Kidney (tissue), 14 donors: ENCODE data around the gene TPST1. TPM values are rescaled to one million over a fixed set of nuclear protein-coding genes. Genes with fewer than 3 reads are reported as not detected.
"Not testable (repeated sequence)": the region's sequence is repeated elsewhere in the genome, so short reads cannot be mapped to it uniquely, and the experiment has no call there.

Source experiments
- DNase-seq, 5 donors: peaks; one replicate each; pipeline ENCODE4 v3.0.0-alpha.2; 2013 to 2020
- FAIRE-seq: peaks from 2 replicates; lab custom pipeline; 2012; peaks lifted over from hg19 to GRCh38; lab: Jason Lieb, UNC
- H3K27ac ChIP-seq, 2 donors: one replicate each; pipeline ENCODE4 v1.7.0; 2013; ENCODE audit warnings: low read depth in 2 of 2, low read length in 2 of 2, inconsistent platforms in 1 of 2
- H3K27me3 ChIP-seq: one replicate; pipeline ENCODE4 v1.7.1; 2013; ENCODE audit warnings: low read length, inconsistent platforms; ENCODE audit not compliant: control insufficient read depth, insufficient read depth
- H3K36me3 ChIP-seq, 3 donors: one replicate each; pipeline versions ENCODE4 v1.7.0 to v1.7.1; 2013; ENCODE audit warnings: low read length in 3 of 3, control low read depth in 1 of 3, inconsistent platforms in 1 of 3; ENCODE audit not compliant: insufficient read depth in 3 of 3, control insufficient read depth in 2 of 3
- H3K4me1 ChIP-seq, 3 donors: one replicate each; pipeline versions ENCODE4 v1.7.0 to v1.7.1; 2013; ENCODE audit warnings: low read length in 3 of 3, inconsistent platforms in 1 of 3, low read depth in 1 of 3; ENCODE audit not compliant: control insufficient read depth in 2 of 3, insufficient read depth in 2 of 3
- H3K4me3 ChIP-seq, 3 donors: one replicate each; pipeline versions ENCODE4 v1.7.0 to v1.8.1; 2013; ENCODE audit warnings: low read length in 3 of 3, control low read depth in 1 of 3, inconsistent platforms in 1 of 3
- H3K9ac ChIP-seq, 3 donors: one replicate each; pipeline versions ENCODE4 v1.7.0 to v1.7.1; 2013; ENCODE audit warnings: low read length in 3 of 3, control low read depth in 1 of 3, inconsistent platforms in 1 of 3
- H3K9me3 ChIP-seq, 3 donors: one replicate each; pipeline versions ENCODE4 v1.7.0 to v1.7.1; 2013; ENCODE audit warnings: low read length in 3 of 3, control low read depth in 1 of 3, inconsistent platforms in 1 of 3; ENCODE audit not compliant: control insufficient read depth in 2 of 3, insufficient read depth in 1 of 3
- CTCF ChIP-seq: IDR thresholded peaks from 3 replicates; pipeline ENCODE4 v1.5.1; 2012; ENCODE audit warnings: mild to moderate bottlenecking, moderate library complexity, borderline replicate concordance; ENCODE audit not compliant: insufficient read depth; ENCODE audit errors: extremely low read depth
- intact Hi-C: fragments of 100-400 bp; cut with DNase I; formaldehyde crosslinking; loops from one replicate; pipeline ENCODE4 v1.11.1; 2022
- polyA plus RNA-seq: library from polyadenylated mRNA; stranded (reverse); fragments of 350-450 nt; fragmentation: Illumina TruSeq; extraction: RNeasy Lipid Tissue Mini Kit (QIAGEN cat#74804); gene quantifications from one replicate; pipeline ENCODE4 v1.2.3, GENCODE V29; 2014; ENCODE audit warnings: low read depth, low replicate concordance; ENCODE audit not compliant: insufficient read depth
- total RNA-seq: library from RNA; stranded (reverse); fragmentation: NEBNext Ultra II Directional; extraction: Animal tissue kit (Norgen Biotek cat#: 25700); gene quantifications from one replicate; pipeline ENCODE4 v1.2.1, GENCODE V29; 2021
- donor health status: control.
- donor health status: control.
- donor health status: control.
- donor health status: control.
- donor health status: control.
- donor health status: DM: yes; HTN: yes; CAD: no.
- donor health status: Normal renal cell carcinoma (clear cell type).

Gene TPST1
- total and polyA plus RNA-seq, 2 donors from 2014 or later: 23.6 to 35.7 TPM

- Histone ChIP-seq H3K36me3 (no peaks in the 10 kb centered on the region), H3K27ac (no peak overlapping the region), H3K4me1 (no peaks in the 10 kb centered on the region), H3K9ac (no peak overlapping the region), H3K9me3 (peaks cover 0 to 5% (median 0%) of the 10 kb centered on the region in 3 donors), H3K4me3 (no peak overlapping the region), H3K27me3 (no peaks in the 10 kb centered on the region)
- no peak for TF ChIP-seq CTCF
- DNase-seq: no peak
- no peak for FAIRE-seq
- intact Hi-C loops: no loop called here
These were observed 114.4 kb downstream of the TPST1 start for GRCh38 chr7:66319407-66319979.

DNA sequence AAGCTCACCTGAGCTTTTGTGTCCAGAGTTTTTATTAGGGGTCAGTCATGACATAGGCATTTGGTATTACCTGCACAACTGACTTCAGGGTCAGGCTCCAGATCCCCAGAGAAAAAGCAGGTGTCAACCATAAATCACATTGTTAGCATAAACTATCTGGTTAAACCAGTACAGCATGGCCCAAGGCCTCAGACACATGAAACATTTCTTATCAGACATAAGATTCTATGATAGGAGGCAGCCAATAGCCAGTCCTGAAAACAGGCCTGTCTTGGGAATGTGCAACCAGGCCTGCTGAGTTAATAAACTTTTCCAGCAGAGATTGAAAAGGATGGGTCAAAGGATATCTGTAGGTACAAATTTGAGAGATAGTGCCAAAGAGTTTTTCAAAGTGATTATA lies 116.1 kb downstream of the TPST1 start:
- H3K4me3 ChIP-seq: no peak overlapping the region
- DNase-seq: no peak
- no peaks in the 10 kb centered on the region for H3K4me1 ChIP-seq
- intact Hi-C loops: no loop called here
- H3K36me3 ChIP-seq: no peaks in the 10 kb centered on the region
- peaks cover 0 to 5% (median 0%) of the 10 kb centered on the region in 3 donors for H3K9me3 ChIP-seq
- no peak overlapping the region for H3K9ac ChIP-seq
- H3K27ac ChIP-seq: no peak overlapping the region
- TF ChIP-seq CTCF: no peak
- no peak for FAIRE-seq
- no peaks in the 10 kb centered on the region for H3K27me3 ChIP-seq

DNA sequence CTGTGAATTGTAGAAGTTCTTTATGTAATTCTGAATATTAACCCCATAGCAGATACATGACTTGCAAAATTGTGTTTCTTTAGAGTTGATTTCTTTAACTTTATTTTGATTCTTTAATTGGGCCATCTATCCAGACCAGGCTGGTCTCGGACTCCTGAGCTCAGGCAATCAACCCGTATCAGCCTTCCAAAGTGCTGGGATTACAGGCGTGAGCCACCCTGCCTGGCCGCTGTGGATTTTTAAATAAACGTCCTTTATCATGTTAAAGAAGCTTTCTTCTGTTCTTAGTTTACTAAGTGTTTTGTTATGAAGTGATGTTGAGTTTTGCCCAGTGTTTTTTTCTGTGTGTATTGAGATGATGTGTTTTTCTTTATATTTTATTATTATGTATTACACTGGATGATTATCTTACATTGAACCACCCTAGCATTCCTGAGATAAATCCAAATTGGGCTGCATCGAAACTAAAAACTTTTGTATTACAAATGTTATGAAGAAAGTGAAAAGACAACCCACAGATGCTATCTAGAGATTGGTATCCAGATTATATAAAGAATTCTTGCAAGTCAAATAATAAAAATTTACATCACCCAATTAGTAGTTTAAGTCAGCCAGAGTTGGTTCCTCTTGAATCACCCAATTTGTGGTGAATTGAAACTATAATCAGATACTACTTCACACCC lies 118.1 kb downstream of the TPST1 start:
- Histone ChIP-seq H3K4me1 (no peaks in the 10 kb centered on the region), H3K36me3 (no peaks in the 10 kb centered on the region), H3K27me3 (no peaks in the 10 kb centered on the region), H3K9me3 (peaks cover 0 to 5% (median 0%) of the 10 kb centered on the region in 3 donors), H3K9ac (no peak overlapping the region), H3K4me3 (no peak overlapping the region), H3K27ac (no peak overlapping the region)
- TF ChIP-seq CTCF: no peak
- FAIRE-seq: no peak
- intact Hi-C loops: no loop called here
- no peak for DNase-seq

- H3K27me3 ChIP-seq, H3K4me3 ChIP-seq, H3K9me3 ChIP-seq, DNase-seq, FAIRE-seq, H3K9ac ChIP-seq, intact Hi-C loops, H3K4me1 ChIP-seq, H3K36me3 ChIP-seq, H3K27ac ChIP-seq: not testable (repeated sequence)
These were observed 119.9 kb downstream of the TPST1 start for GRCh38 chr7:66324985-66325384.
